Stimulated activated CD8-positive, alpha-beta memory T cell treated with anti-CD3 and anti-CD28 coated beads, Interleukin-7, amount 100 ng/mL, for 1 hour (primary cell): ENCODE results near the gene P2RY11.

Experiments used
- DNase-seq, 2 donors: peaks; one replicate each; pipeline ENCODE4 v3.0.0-alpha.2; 2020; ENCODE audit warnings: low read depth in 2 of 2

P2RY11 gene

DNA sequence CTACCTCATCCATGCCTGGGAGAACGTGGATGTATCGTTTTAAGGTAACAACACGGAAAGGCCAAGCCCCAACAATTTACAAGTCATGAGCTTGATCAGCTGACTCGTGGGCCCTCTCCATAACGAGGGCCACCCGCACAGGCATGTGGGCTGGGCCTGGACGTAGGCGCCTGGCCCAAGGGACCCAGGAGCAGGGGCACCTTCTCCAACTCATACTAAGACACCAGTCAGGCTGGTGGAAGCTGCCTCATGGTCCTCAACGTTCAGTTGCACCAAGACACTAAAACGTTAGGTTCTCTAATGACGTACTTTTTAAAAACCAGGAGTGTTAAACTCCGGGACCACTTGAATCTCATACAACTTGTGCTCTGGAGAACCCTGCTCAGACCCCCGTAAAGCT, 30.0 kb downstream of the P2RY11 start:
- no peak for DNase-seq

GRCh38 chr19:10141973-10142372, 30.5 kb downstream of the P2RY11 start:
- DNase-seq = no peak

DNA sequence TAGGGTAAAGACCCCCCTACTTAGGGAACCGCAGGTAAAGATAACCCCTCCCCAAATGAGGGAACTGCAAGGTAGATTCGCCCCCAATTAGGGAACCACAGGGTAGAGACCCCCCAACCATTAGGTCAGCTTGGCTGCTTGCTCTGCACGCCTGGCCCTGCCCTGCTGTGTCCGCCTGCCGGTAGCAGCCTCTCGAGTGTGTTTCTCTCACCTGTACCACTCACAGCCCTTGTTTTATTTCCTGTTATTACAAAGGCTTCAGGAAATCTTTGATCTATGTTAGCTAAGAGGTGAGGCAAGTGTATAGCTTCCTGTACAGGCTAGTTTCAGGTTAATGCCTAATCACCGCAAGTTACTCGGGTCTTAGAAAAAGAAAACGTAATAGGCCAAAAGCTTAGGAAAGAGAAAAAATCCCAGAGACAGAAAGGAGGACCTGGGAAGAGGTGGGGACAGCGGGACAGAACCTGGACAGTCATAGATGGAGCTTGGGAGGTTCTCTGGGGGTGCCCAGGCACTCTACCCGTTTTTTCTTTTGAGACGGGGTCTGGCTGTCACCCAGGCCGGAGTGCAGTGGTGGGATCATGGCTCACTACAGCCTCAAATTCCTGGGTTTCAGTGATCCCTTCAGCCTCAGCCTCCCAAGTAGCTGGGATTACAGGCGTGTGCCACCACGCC, 31.3 kb downstream of the P2RY11 start:
- DNase-seq = peak in 1 of 2 donors; percentile 15

- DNase-seq = no peak
Observed at GRCh38 chr19:10143681-10144080, 32.2 kb downstream of the P2RY11 start.

GRCh38 chr19:10144361-10144760, 32.9 kb downstream of the P2RY11 start:
- no peak for DNase-seq

GRCh38 chr19:10145031-10145430, 33.5 kb downstream of the P2RY11 start:
- DNase-seq = no peak

DNA sequence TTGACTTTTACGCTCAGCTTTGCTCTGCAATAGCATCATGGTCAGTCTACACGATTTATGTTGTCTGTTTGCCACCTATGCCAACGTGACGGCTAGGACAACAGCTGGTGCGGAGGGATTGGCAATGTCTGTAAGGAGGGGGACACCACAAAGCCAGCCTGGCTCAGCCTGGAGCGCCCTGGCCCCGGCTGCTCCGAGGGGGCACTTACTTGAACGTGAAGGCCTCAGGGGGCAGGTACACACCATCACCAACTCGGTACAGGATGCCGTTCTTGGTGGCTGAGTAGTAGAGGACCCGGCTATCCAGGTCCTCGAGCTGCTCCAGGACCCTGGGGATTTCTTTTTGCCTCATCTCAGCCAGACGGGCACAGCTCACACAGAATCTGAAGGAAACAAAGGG, 34.6 kb downstream of the P2RY11 start:
- DNase-seq = no peak

DNA sequence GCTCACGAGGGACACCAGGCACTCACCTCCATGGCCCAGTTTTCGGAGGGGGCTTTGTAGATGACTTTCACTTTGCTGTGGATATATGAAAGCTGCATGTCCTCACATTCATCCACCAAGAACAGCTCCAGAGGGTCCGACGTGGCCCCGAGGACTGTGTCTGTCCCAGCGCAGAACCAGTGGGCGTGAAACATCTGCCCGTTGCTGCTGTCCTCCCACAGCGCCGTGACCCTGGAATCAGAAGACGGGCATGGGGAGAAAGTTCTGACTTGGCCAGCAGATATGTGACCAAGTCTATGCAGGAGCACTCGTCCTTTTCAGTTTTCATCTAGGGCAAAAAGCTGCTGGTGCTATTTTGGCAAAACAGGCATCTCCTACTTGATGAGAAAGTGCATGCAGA, 37.9 kb downstream of the P2RY11 start:
- no peak for DNase-seq

DNA sequence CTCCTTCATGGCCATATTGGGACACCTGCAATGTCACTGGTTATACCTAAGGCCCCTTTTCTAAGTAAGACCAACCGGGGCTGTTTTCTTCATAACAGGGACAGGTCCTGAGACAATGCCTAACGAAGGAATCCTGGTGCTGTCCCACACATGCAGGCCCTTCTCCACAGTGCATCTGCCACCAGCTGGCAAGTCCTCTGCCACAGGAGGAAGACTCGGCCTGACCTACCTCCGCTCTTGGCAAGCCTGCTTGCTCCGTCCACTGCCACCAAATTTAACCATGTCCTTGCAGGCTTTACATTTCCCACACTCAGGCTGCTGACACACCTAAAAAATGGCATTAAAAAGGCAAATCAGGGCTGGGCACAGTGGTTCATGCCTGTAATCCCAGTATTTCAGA, 40.0 kb downstream of the P2RY11 start:
- DNase-seq = no peak

- no peak for DNase-seq
Observed at GRCh38 chr19:10152100-10152499, 40.6 kb downstream of the P2RY11 start.

DNA sequence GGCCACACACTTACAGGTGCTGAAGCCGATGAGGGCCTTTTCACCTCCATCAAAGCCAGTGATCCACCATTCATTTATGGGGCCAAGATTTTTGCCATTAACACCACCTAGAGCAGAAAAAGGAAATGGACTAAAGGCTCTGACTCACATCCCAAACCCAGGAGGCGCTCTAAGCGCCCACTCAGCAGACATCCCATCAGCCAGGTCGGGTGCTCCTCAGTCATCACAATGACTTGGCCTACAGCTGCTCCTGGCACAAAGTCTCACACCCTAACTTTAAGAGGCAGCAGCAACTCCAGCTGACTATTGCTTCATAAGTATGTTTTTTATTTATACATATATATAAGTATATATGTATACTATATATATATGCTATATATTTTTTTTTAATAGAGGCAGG, 44.3 kb downstream of the P2RY11 start:
- DNase-seq = no peak

- no peak for DNase-seq
Observed at GRCh38 chr19:10158071-10158470, 46.6 kb downstream of the P2RY11 start.

DNA sequence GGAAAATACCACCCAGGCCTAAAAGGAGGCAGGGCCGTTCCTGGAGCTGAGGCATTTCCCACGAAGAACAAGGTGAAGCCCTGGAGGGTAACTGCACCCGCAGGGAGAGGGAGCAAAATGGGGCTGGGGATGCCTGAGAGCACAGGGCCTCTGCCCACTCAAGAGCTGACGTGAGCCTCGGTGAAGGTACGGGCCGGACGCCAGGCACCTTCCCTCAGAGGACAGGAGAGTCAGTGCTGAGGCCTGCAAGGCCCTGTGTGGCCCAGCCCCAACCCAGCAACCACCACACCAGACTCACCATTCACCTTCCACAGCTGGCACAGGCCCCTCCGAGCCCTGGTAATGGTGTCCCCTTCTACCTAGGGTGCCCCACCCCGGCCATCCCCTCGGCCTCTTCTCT, 47.0 kb downstream of the P2RY11 start:
- no peak for DNase-seq

GRCh38 chr19:10159610-10160009, 48.1 kb downstream of the P2RY11 start:
- DNase-seq = no peak

DNA sequence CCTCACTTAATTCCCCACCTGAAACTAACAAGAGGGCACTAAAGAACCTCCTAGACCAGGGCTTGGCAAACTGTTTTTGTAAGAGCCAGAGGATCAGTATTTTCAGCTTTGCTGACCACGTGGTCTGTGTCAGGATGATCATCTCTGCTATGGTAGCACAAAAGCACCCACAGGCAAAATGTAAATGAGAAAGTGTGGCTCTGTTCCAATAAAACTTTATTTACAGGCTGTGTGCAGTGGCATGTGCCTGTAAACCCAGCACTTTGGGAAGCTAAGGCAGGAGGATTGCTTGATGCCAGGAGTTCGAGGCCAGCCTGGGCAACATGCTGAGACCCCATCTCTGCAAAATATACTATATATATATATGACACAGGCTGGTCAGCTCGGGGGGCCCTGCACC, 52.0 kb downstream of the P2RY11 start:
- DNase-seq = no peak
